GM23248 (cell line): ENCODE results near the gene ATRN.

Experiments
- EZH2 ChIP-seq: fragments of 200-600 bp; sonication (generic); IDR thresholded peaks from 2 replicates; pipeline ENCODE4 v1.6.1; 2018; ENCODE audit warnings: antibody characterized with exemption, mild to moderate bottlenecking; ENCODE audit not compliant: insufficient read depth, poor library complexity, severe bottlenecking
- EZH2phosphoT487 ChIP-seq: fragments of 200-600 bp; sonication (generic); IDR thresholded peaks from 2 replicates; pipeline ENCODE4 v1.6.1; 2018; ENCODE audit warnings: antibody characterized with exemption, moderate library complexity, mild to moderate bottlenecking, low read depth; ENCODE audit not compliant: insufficient read depth

- TF ChIP-seq EZH2 (no peak), EZH2phosphoT487 (no peak)
Observed at GRCh38 chr20:3514012-3514642, 43.3 kb downstream of the ATRN start.
